ENCODE results near the gene ZP1.

The ZP1 gene

GRCh38 chr11:60910281-60910687, 42.9 kb downstream of the ZP1 start:
- DNase-seq (ENCODE audit: low read depth) = no peak

DNA sequence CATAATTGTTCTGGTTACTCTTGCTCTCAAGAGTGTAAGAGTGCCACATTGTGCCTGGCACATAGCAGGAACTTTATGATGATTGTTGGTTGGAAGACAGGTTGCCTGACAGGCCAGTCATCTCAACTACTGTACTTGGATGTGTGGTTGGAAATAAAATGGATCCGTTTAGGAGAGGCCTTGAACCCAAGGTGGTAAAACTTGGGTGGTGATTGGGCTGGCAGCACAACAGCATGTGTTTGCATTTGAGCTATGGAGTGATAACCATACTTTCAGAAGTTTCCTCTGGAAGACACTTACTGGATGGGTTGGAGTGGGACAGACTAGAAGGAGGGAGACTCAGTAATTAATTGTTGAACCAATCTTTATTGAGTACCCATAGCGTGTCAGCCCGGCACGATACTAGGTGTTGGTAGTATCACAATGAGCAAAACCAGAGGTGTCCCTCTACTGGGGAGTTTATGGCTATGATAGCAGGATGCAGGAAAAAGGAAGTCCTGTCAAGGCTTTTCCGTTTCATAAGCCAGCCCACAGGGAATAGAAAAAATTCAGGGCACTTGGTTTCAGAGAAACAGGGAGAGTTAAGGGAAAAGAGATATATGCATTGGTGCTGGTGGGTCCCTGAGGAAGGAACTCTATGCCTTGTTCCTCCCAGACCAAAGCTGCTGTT, 43.5 kb downstream of the ZP1 start:
- DNase-seq (ENCODE audit: low read depth) = no peak

GRCh38 chr11:60912223-60912850, 45.0 kb downstream of the ZP1 start:
- no peak for DNase-seq (ENCODE audit: low read depth)

DNA sequence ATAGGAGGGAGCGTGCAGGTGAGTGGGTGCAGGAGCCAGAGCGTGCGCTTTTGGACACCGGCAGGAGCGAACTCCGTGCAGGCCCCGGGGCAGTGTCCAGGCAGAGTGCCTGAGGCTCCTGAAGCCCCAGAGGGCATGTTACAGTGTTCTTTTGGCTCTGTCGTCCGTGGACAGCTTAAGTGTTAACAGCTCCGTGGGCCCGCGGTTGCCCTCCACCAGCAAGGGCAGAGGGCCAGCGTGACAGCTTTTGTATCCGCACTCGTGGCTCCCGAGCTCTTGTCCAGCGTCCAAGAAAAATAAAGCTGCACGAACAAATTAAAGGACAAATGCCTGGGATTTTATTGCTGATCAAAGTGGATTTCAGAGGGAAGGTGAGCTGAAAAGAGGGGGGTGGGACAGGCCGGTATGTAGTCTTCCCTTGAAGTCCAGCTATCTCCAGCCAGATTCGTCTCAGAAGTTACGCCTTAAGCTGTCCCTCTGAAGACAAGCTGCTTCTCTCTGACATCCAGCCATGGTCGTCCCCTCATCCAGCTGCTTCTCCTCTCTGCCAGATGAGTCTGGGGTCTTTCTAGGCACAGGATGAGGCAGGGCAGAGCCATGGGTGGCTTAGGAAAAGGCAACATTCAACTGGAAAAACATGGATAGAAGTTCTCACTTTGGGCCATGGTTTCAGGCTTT, 45.6 kb downstream of the ZP1 start:
- no peak for DNase-seq (ENCODE audit: low read depth)

DNA sequence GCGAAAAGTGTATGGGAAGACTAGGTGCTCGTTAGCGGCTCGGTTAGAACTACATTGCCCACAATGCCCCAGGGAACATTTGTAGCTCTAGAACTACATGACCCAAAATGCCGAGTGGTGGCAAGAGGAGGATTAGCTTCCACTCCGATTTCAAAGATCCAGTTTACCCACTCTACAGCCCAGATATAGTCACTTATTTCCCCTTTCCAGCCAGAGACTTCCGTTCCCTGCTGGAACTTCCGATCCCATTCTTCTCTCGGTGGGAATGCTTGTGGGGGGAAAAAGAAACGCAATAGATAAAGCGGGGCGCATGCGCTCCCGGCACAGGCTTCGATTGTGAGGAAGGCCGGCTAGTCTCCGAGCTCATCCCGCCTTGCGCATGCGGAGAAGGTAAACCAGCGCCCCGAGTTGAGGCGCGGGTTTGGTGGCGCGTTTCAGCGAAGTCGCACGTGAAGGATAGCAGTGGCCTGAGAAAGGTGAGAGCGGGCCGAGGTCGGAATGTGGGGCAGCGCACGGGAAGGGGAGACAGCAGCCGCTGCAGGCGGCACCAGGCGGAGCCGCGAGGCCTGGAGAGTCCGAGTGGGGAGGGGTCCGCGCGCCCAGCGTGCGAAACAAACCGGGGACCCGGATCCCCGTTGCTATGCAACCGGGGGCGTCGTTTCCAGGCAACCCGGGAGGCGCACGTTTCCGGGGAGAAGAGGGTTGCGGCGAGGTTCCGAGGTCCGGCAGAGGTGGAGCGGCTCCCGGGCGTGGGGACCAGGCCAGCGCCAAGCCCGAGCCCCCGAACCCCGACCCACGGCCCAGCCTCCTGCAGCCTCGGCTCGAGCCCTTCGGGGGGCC, 46.7 kb downstream of the ZP1 start, which contains the start of gene TMEM109:
Gene TMEM109 (plus strand): TSS at position 366 of the 840 bp plus-strand sequence. CDS start 5,536 bp downstream, outside the sequence.
- DNase-seq (ENCODE audit: low read depth) = peak; percentile 86

- peak; percentile 50 for DNase-seq (ENCODE audit: low read depth)
Observed at GRCh38 chr11:60914633-60915247, 47.4 kb downstream of the ZP1 start.

- peak; percentile 52 for DNase-seq (ENCODE audit: low read depth)
Observed at GRCh38 chr11:60915248-60915914, 48.0 kb downstream of the ZP1 start.

- no peak for DNase-seq (ENCODE audit: low read depth)
Observed at GRCh38 chr11:60916669-60917206, 49.4 kb downstream of the ZP1 start.

DNA sequence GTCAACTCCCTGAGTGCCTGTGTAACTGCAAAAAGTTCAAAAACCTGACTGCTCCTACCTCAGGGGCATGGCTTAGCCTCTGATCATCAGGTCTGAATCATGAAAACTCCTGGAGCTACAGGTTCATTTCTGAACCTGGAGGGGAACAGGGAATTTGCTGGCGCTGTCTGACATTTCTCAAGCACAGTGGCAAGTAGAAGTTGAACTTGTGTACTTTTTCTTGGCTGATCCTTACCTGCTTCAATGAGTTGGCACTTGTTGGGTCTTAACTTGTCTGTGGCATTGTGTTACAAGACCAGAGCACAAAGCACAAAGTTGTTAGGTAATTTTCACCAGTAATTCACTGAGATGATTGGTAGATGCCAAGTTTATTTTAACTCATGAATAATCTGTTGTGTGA, 49.9 kb downstream of the ZP1 start:
- no peak for DNase-seq (ENCODE audit: low read depth)

DNA sequence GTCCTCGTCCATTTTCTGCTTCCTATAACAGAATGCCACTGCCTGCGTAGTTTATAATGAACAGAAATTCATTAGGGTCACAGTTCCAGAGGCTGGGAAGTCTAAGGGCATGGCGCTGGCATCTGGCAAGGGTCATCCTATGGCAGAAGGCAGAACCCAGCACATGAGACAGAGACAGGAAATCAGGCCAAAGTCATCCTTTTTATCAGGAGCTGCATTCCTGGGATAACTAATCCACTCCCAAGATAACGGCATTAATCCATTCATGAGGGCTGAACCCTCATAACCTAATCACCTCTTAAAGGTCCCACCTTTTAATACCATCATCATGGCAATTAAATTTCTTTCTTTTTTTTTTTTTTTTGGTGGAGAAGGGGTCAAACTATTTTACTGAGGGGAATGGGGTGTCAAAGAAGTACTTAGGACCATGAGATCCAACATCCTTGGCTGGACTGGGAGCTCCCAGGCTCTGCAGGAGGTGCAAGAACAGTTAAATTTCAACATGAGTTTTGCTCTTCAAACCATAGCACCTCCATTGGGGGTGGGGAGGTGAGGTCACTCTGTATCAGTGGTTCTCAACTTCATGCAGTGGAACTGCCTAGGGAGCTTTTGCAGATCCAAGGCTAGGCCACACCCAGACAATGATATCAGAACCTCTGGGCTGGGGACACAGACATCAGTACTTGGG, 51.1 kb downstream of the ZP1 start:
- DNase-seq (ENCODE audit: low read depth) = peak; percentile 6

GRCh38 chr11:60918939-60919265, 51.6 kb downstream of the ZP1 start:
- DNase-seq (ENCODE audit: low read depth) = peak; percentile 60

DNA sequence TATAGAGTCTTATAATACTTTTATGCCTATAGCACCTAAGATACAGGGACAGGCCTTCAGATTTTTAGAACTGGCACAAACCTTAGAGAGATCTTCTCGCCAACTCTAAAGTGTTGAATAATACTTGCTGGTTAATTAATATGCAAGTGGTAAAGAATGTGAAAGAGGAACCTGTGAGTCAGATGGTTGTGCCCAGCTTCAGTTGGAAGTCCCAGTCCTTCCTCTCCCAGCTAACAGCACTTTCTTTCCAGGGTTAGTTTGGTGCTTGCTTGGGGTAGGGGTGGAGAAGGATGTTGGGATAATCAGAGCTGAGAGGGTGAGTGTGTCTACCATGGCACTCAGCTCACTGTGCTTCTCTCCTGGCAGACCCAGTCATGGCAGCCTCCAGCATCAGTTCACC, 52.0 kb downstream of the ZP1 start:
- DNase-seq (ENCODE audit: low read depth) = no peak

- no peak for DNase-seq (ENCODE audit: low read depth)
Observed at GRCh38 chr11:60919956-60920355, 52.6 kb downstream of the ZP1 start.

- no peak for DNase-seq (ENCODE audit: low read depth)
Observed at GRCh38 chr11:60921259-60921658, 53.9 kb downstream of the ZP1 start.

- no peak for DNase-seq (ENCODE audit: low read depth)
Observed at GRCh38 chr11:60921777-60922335, 54.5 kb downstream of the ZP1 start.

DNA sequence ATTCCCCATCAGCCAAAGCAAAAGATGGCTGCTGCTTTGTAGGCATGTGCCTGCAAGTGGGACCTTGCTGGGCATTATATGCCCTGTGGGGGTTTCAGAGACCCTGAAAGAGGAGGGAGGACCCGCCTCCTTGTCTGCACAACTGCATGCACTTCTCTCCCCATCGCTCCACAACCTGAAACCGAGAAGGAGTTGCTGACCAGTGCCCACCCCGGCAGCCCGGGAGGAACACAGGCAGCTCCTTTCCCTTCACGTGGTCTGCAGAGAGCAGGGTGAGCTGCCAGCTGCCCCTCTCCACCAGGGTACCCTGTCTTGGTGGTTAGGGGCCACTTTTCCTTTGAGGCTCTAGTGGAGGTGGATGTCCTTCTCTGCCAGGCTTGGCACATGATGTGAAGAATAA, 55.6 kb downstream of the ZP1 start:
- no peak for DNase-seq (ENCODE audit: low read depth)

- DNase-seq (ENCODE audit: low read depth) = no peak
Observed at GRCh38 chr11:60923326-60923725, 56.0 kb downstream of the ZP1 start.

DNA sequence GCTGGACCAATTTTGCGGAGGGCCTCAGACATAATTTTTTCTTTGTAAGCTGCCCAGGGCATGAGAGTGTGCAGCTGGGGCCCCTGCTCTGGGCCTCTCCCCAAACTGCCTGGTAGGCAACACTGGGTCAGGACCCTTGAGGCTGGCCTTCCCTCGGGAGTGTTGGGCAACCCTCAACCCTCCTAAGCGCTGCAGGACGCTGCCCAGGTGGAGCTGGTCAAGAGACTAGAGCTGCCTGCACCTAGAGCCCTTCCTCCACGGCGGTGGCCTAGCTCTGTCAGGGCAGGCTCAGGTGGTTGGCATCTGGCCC, 56.4 kb downstream of the ZP1 start:
- no peak for DNase-seq (ENCODE audit: low read depth)

GRCh38 chr11:60924110-60924905, 57.0 kb downstream of the ZP1 start, which contains the start of gene TMEM132A:
TMEM132A (plus strand) TSS chr11:60924460; CDS start chr11:60924634, 174 bp downstream.
- peak; percentile 61 for DNase-seq (ENCODE audit: low read depth)

All from iris pigment epithelial cell (primary cell).